ENCODE data around the gene TSPYL4. TPM values are rescaled to one million over a fixed set of nuclear protein-coding genes. Genes with fewer than 3 reads are reported as not detected.

Gene TSPYL4
- total and polyA plus RNA-seq, 2 of the 8 experiments (the other 6 are each of a cell fraction or from before 2014, with no cell fraction given), result 20.5 to 22.6 TPM

DNA sequence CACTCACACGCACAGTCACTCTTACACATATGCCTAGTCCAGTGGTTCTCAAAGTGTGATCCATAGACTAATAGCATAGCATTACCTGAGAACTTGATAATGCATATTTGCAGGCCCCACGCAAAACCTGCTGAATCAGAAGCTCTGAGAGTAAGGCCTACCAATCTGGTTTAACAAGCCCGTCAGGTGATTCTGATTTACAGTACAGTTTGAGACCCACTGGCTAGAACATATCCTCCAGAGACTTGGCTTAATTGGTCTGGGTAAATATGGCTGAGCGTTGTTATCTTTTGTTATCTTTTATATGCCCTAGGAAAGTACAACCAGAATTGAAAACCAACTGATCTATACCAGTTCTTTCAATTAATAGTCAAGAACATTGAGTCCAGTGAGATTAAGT is 9.6 kb downstream of the TSPYL4 start (continued):
- no peak for TF ChIP-seq CEBPB (IDR thresholded peaks at IDR 0.05; ENCODE audit: low read depth, low read length)
- TF ChIP-seq RBBP5 (IDR thresholded peaks at IDR 0.05; ENCODE audit: borderline replicate concordance, low read depth, low read length), result no peak
- TF ChIP-seq SRF (IDR thresholded peaks at IDR 0.05; ENCODE audit: low read depth, low read length), result no peak
